Sigmoid colon (tissue), 4 donors: ENCODE results near the gene TNFRSF9.

ENCODE experiments used
- CTCF ChIP-seq, 4 experiments: fragments of 450-650 bp in 3 of 4; fragments of 200-600 bp in 1 of 4; IDR thresholded peaks; one replicate each; pipeline ENCODE4 v1.5.1; 2016 to 2019; ENCODE audit warnings: antibody characterized with exemption in 4 of 4, mild to moderate bottlenecking in 3 of 4, moderate library complexity in 2 of 4
- POLR2AphosphoS5 ChIP-seq, 4 donors: sonication (generic); formaldehyde crosslinking; IDR thresholded peaks; one replicate each; pipeline ENCODE4 v1.6.1; 2017; ENCODE audit warnings: antibody characterized with exemption in 4 of 4

- TF ChIP-seq CTCF (IDR thresholded peaks at IDR 0.05): no peak
- TF ChIP-seq POLR2AphosphoS5 (IDR thresholded peaks at IDR 0.05): no peak
Observed at GRCh38 chr1:7988576-7988975, 47.9 kb upstream of the TNFRSF9 start.
